GM12872 (cell line): ENCODE data around the gene MRPS7.

Source experiments
- CTCF ChIP-seq: IDR thresholded peaks from 3 replicates; pipeline ENCODE4 v1.5.1; 2011; ENCODE audit warnings: low read depth, mild to moderate bottlenecking, low read length, moderate library complexity; ENCODE audit not compliant: insufficient read depth

MRPS7 gene

GRCh38 chr17:75287221-75287620 lies 25.5 kb downstream of the MRPS7 start:
- no peak for TF ChIP-seq CTCF

- no peak for TF ChIP-seq CTCF
Measured at GRCh38 chr17:75288359-75288758, 26.7 kb downstream of the MRPS7 start.

GRCh38 chr17:75288770-75289114 lies 27.1 kb downstream of the MRPS7 start:
- TF ChIP-seq CTCF, result no peak

- TF ChIP-seq CTCF, result peak; percentile 60
Measured at GRCh38 chr17:75289115-75289831, 27.6 kb downstream of the MRPS7 start, which contains the start of gene SLC25A19. Gene SLC25A19 (minus strand): TSS chr17:75289433. CDS start chr17:75286764, 2,669 bp downstream.

- TF ChIP-seq CTCF, result peak; percentile 54
Measured at GRCh38 chr17:75289832-75290337, 28.2 kb downstream of the MRPS7 start.

- TF ChIP-seq CTCF, result no peak
Measured at GRCh38 chr17:75295201-75296158, 33.8 kb downstream of the MRPS7 start.

- no peak for TF ChIP-seq CTCF
Measured at GRCh38 chr17:75300280-75300679, 38.6 kb downstream of the MRPS7 start.
